ENCODE measurements around the gene GRHL1.

The GRHL1 gene

DNA sequence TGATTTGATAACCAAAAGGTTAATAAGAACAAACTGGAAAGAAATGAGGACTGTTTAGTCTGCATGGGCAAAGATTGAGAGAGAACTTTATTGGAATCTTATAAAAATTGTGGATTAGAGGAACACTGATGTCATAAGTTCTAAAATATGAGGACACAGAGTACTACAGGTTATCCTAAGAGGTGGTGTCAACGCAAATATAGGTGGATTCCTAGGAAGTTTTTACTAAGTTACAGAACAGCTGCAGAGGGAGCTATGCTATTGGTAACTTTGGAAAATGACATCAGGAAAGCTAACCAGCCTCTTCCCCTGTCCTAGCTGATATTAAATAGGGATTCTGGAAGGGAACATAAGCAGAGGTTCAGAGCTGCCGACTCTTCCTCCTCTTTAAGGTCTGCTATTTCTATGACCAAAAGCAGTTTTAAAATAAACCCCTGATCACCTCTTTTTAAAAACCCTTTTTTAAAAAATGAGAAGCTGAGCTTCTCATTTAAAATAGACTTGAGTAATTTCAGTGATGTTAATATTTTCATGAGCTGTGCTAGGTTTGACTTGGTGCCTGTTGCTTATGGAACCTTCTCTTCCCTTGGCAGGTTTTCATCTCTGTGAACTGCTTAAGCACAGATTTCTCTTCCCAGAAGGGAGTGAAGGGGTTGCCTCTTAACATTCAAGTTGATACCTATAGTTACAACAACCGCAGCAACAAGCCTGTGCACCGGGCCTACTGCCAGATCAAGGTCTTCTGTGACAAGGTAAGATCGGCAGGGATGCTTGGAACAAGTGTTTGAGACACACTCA, 34.2 kb downstream of the GRHL1 start:
- Histone ChIP-seq H3K9me3 (ENCODE audit: insufficient read depth, low read length) (no peaks in the 10 kb centered on the region), H3F3A (ENCODE audit: insufficient read depth) (no peaks in the 10 kb centered on the region), H3K9me2 (replicated peaks; ENCODE audit: insufficient read depth, low read length) (no peaks in the 10 kb centered on the region), H3K4me3 (ENCODE audit: insufficient read depth, low read length, poor library complexity, severe bottlenecking) (no peak overlapping the region), H3K27me3 (ENCODE audit: low read length) (no peaks in the 10 kb centered on the region), H3K79me2 (ENCODE audit: insufficient read depth, low read length) (no peaks in the 10 kb centered on the region), H4K20me1 (ENCODE audit: low read depth, low read length) (no peaks in the 10 kb centered on the region), H3K27ac (ENCODE audit: low read depth, low read length) (no peak overlapping the region), H3K36me3 (ENCODE audit: low read length) (no peaks in the 10 kb centered on the region), H3K4me2 (ENCODE audit: low read depth, low read length, poor library complexity, severe bottlenecking) (no peak overlapping the region), H2AFZ (ENCODE audit: low read depth, low read length, severe bottlenecking) (no peak overlapping the region), H3K9ac (ENCODE audit: low read length) (no peak overlapping the region)
- no peak for TF ChIP-seq EZH2phosphoT487 (conservative IDR thresholded peaks at IDR 0.05; ENCODE audit: low read length)
- no peak for TF ChIP-seq CTCF (IDR thresholded peaks at IDR 0.05; ENCODE audit: insufficient read depth, low read length, poor library complexity, severe bottlenecking)

DNA sequence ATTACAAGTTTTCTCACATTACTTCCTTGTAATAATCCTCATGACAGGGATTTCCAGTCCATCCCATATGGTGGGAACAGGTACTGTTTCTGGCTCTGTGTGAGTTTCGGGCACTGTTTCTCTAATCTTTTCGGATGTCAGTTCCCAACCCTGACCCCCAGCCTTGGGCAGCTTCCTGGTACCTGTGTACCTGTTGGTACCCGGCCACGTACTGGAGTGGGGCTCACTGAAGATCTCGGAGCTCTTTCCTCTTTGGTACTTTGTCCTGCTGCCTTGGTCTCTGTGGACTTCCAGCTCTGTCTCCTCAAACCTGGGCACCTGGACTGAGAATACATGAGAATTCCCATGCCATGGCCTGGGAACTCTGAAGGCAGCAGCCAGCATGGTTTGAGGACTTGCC, 36.8 kb downstream of the GRHL1 start:
- Histone ChIP-seq H3K36me3 (ENCODE audit: low read length) (no peaks in the 10 kb centered on the region), H3F3A (ENCODE audit: insufficient read depth) (no peaks in the 10 kb centered on the region), H2AFZ (ENCODE audit: low read depth, low read length, severe bottlenecking) (no peak overlapping the region), H4K20me1 (ENCODE audit: low read depth, low read length) (no peaks in the 10 kb centered on the region), H3K79me2 (ENCODE audit: insufficient read depth, low read length) (no peaks in the 10 kb centered on the region), H3K9me3 (ENCODE audit: insufficient read depth, low read length) (no peaks in the 10 kb centered on the region), H3K27ac (ENCODE audit: low read depth, low read length) (no peak overlapping the region), H3K27me3 (ENCODE audit: low read length) (no peaks in the 10 kb centered on the region), H3K4me3 (ENCODE audit: insufficient read depth, low read length, poor library complexity, severe bottlenecking) (no peak overlapping the region), H3K9me2 (replicated peaks; ENCODE audit: insufficient read depth, low read length) (no peaks in the 10 kb centered on the region), H3K4me2 (ENCODE audit: low read depth, low read length, poor library complexity, severe bottlenecking) (no peak overlapping the region), H3K9ac (ENCODE audit: low read length) (no peak overlapping the region)
- TF ChIP-seq CTCF (IDR thresholded peaks at IDR 0.05; ENCODE audit: insufficient read depth, low read length, poor library complexity, severe bottlenecking) (no peak), EZH2phosphoT487 (conservative IDR thresholded peaks at IDR 0.05; ENCODE audit: low read length) (no peak)

DNA sequence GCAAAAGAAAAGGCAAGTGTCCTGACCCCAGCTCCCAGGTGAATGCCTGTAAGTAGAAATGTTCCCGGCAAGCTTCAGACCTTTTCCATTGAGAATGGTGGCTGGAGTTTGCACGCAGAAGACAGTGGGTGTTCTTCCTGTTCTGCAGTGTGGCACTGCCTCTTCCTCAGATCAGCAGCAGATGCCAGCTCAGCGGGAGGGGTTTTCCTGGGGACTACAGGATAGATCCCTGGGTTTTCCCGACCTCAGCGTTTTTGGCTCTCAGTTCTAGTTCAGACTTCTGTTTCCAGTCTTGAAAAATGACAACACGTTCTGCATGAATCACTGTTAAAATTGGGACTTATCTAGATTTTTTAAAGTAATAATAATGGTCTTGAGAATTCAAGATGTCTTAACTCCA, 39.2 kb downstream of the GRHL1 start:
- no peak overlapping the region for H3K27ac ChIP-seq (ENCODE audit: low read depth, low read length)
- H3K36me3 ChIP-seq (ENCODE audit: low read length): no peaks in the 10 kb centered on the region
- H3K79me2 ChIP-seq (ENCODE audit: insufficient read depth, low read length): no peaks in the 10 kb centered on the region
- no peaks in the 10 kb centered on the region for H3F3A ChIP-seq (ENCODE audit: insufficient read depth)
- H3K4me3 ChIP-seq (ENCODE audit: insufficient read depth, low read length, poor library complexity, severe bottlenecking): no peak overlapping the region
- no peaks in the 10 kb centered on the region for H3K9me3 ChIP-seq (ENCODE audit: insufficient read depth, low read length)
- H3K4me2 ChIP-seq (ENCODE audit: low read depth, low read length, poor library complexity, severe bottlenecking): no peak overlapping the region
- H4K20me1 ChIP-seq (ENCODE audit: low read depth, low read length): no peaks in the 10 kb centered on the region
- no peak overlapping the region for H2AFZ ChIP-seq (ENCODE audit: low read depth, low read length, severe bottlenecking)
- no peak overlapping the region for H3K9ac ChIP-seq (ENCODE audit: low read length)
- no peaks in the 10 kb centered on the region for H3K9me2 ChIP-seq (replicated peaks; ENCODE audit: insufficient read depth, low read length)
- no peaks in the 10 kb centered on the region for H3K27me3 ChIP-seq (ENCODE audit: low read length)
- no peak for TF ChIP-seq CTCF (IDR thresholded peaks at IDR 0.05; ENCODE audit: insufficient read depth, low read length, poor library complexity, severe bottlenecking)
- no peak for TF ChIP-seq EZH2phosphoT487 (conservative IDR thresholded peaks at IDR 0.05; ENCODE audit: low read length)

Measured in SU-DHL-6 (cell line).